ENCODE results near the gene ZFP30.
"Not testable (repeated sequence)": the region's sequence is repeated elsewhere in the genome, so short reads cannot be mapped to it uniquely, and the experiment has no call there.

Gene ZFP30

DNA sequence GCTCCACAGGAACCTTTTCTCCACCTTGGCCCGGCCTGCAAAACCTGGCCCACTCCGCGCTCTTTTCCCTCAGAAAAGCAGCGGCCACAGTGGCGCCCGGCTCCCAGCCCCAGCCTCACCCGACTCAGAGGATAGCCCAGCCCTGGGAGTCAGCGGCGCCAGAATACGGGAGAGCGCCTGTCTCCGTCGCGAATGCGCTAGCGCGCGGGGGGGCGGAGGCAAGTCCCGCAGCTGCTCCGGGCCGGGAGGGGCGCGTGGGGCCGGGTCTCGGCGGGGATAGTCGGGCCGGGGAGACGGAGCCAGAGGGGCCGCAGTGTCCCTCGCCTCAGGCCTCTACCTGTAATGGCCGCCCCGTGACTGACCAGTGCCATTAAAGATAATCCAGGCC is at the start of gene ZFP30:
Gene ZFP30, minus strand, starts transcription at position 165 of the 388 bp plus-strand sequence. CDS start 7,643 bp downstream, outside the sequence.
- peak; percentile 72 for DNase-seq

DNA sequence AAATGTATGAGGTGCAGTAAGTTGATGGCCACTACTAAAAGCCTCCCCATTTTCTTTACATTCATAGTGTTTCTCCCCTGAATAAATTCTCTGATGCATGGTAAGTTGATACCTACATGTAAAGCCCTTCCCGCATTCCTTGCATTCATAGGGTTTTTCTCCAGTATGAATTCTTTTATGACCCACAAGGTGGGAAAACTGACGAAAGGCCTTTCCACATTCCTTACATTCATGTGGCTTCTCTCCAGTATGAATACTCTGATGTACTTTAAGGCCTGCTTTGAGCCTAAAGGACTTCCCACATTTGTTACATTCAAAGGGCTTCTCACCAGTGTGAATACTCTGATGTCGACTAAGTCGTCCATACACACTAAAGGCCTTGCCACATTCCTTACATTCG is 43.8 kb upstream of the ZFP30 start:
- DNase-seq: no peak

DNA sequence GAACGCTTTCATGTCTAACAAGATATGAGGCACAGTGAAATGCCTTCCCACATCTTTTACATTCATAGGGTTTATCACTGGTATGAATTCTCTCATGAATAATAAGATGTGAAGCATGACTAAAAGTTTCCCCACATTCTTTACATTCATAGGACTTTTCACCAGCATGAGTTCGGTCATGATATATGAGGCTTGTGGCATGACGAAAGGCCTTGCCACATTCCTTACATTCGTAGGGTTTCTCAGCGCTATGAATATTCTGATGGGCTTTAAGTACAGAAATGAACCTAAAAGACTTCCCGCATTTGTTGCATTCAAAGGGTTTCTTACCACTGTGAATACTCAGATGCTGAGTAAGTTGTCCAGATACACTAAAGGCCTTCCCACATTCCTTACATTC is 43.0 kb upstream of the ZFP30 start:
- no peak for DNase-seq

DNA sequence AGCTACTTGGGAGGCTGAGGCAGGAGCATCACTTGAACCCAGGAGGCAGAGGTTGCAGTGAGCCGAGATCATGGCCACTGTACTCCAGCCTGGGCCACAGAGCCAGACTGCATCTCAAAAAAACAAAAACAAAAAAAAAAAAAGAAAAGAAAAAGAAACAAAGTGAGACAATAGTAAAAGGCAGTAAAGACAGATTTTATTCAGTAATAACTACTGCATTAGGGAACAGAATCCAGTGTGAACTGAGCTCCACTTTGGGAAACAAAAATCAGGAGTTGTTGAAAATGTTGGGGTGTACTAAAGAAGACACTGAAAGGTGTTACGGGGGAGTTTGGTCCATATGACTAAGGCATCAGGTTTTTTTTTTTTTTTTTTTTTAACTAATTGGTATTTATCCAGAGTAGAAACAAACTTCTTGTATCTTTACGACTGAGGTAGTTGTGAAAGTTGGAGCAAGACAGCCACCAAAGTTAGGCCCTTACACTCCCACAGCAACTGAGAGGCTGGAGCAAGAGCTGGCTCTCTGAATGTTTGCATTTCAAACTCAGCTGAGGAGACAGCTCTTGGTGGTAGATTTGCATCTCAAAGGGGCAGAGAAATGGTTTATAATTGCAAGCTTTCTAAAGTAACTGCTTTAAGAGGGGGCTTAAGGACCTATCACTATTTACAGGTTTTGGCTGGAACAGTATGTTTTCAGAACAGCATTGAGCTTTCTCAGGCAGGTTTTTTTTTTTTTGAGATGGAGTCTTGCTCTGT is 40.1 kb upstream of the ZFP30 start:
- no peak for DNase-seq

DNA sequence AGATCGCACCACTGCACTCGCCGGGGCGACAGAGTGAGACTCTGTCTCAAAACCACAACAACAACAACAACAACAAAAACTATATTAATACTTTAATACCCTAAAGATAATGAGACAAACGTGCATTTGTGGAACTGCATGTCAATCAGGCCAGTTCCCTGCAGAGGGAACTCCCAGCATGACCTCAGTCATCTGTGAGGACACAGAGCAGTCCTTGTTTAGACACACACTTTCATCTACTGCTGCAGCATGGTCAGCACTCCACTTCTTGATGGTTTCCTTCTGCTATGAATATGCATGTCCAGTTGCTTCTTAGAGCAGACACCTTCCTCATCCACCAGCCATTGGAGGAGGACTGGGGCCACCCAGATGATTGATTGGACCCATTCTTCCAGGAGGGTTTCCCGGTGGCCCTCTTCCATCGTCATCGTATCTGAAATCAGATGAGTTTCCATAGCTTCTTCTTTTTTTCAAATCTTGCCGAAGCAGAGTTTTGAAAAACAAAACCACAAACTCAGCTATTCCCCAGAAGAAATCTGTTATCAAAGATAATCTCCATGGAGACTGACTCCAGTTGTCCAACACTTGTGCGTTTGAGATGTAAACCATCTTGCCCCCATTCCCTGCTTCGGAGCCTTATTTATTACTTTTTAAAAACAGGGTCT is 37.8 kb upstream of the ZFP30 start:
- no peak for DNase-seq

DNA sequence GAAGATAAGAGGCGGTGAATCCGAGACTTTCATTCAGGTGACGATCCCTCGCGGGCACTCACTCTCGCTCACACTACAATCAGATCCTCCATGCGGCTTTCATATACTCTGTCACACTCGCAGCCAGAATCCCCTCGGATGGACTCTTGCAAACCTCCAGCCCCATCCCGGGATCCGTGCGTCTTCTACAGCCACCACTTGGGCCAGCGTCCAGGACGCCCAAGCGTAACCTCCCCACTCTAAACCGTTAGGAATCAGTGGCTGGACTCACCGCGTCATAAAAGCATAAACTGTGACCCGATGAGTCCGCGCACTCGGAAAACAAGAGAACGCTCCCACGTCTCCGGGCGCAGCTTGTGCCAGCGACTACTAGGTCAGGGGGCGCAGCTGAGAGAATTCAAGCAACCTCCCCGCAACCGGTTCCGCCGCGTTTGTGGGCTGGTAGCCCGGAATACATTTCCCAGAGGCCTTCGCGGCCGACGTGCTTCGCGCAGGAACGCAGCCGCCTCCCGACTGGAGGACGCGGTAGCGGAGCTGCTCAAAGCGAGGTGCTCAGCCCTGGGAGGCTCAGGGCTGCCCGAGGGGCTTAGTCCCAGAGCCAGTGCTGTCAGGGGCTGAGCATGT is 36.7 kb upstream of the ZFP30 start:
- DNase-seq: peak; percentile 83 to 85

DNA sequence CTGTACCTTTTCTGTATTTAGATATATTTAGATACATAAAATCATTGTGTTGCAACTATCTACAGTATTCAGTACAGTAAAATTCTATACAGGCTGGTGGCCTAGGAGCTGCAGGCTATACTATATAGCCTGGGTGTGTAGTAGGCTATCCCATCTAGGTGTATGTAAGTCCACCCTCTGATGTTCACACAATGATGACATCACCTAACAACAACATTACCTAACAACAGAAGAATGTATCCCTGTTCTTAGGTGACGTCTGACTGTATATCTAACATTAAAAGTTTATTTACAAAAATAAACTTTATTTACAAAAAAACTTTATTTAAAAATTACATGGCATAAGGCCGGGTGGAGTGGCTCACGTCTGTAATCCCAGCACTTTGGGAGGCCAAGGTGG is 28.3 kb upstream of the ZFP30 start:
- no peak for DNase-seq

DNA sequence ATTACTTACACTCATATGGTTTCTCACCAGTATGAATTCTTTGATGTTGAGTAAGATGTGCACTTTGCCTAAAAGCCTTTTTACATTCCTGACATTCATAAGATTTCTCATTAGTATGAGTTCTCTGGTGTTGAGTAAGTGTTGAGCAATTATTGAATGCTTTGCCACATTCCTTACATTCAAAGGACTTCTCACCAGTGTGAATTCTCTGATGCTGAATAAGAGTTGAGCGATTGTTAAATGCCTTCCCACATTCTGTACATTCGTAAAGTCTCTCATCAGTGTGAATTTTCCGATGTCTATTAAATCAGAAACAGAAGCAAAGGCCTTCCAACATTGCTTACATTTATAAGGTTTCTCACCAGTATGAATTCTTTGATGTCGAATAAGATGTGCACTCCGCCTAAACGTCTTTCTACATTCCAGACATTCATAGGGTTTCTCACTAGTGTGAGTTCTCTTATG is 14.2 kb upstream of the ZFP30 start:
- DNase-seq: no peak

DNA sequence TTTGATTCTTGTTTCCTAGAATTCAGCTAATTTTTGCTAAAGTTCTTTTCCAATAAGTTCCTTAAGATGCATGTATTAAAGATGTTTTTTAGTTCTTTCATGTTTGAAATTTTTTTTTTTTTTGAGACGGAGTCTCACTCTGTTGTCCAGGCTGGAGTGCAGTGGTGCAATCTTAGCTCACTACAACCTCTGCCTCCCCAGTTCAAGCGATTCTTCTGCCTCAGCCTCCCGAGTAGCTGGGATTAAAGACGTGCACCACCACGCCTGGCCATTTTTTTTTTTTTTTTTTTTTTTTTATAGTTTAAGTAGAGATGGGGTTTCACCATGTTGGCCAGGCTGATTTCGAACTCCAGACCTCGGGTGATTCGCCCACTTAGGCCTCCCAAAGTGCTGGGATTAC is 1.9 kb upstream of the ZFP30 start:
- not testable (repeated sequence) for DNase-seq

DNA sequence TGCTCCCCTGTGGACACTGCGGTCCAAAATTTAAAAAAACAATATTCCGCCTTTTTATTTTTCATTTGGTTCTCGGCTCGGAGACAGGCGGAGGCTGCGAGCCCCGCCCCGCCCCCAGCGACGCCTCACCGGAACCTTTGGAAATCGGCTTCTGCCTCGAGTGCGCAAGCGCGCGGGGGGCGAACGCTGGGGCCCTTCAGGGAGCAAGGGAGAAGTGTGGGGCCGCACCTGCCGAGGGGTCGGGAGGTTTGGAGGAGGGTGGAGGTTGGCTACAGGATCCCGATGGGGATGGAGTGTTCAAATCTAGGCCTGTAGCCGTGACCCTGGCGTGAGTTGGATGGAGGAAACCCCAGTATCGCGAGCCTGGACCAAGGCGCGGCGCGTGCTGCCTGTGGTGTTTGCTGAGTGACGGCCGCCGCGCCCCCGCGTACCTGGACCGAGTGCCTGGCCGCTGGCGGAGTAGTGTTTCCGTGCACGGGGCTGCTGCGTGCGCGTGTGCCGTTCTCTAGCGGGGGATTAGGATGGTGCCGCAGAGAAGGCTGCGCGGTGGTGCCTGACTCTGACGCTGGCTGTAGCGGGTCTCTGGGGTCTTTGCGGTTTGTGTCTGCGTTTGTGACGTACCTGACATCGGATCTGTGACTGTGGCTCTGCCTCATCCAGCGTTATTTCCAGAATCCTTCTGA is 565 bp upstream of the ZFP30 start:
- DNase-seq: peak; percentile 83 to 84

DNA sequence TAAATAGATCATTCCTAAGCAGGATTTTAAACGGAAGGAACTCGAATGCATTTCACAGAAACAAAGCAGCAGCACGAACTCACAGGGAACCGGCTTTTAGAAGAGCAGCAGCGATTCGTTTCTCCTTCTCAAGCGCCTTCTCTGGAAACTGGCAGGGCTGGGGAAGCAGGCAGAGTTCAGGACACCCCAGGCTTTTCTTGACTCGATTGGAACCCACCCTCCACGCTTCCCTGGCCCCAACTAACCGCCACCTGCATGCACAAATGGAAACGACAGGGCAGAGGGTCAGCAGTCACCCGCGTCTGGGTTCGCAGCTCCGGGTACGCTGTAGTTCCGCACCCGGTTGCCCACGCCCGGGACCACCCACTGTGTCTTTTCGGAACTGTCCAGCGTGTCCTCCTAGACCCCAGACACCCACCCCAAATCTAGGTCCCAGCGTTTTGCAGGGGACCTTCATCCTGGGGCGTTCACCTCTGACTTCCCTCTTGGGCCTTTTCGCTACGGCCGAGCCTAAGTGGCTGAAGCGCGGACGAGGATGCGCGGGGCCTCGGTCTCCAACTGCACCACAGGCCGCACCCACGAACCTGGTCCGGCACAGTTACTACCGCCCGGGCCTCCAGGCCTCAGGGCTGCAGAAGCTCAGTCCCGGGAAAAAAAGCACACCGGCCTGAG is 500 bp downstream of the ZFP30 start:
- peak; percentile 8 to 9 for DNase-seq

DNA sequence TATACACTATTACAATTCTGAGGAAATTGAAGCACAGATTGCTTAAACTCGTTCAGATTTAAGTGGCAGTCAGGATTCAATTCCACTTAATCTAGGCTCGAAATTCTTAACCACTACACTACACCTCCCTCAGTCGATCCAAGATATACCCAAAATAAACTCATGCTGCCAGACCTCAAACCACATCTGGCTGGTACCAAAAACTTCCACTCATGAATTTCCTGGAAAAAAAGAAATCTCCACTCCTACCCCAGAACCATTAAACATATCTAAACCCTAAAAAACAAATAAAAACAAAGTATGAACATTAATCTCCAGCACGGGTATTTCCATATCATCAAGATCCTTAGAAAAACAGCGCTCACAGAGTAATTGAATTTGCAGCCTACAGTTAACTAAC is 1.1 kb downstream of the ZFP30 start:
- DNase-seq: no peak

DNA sequence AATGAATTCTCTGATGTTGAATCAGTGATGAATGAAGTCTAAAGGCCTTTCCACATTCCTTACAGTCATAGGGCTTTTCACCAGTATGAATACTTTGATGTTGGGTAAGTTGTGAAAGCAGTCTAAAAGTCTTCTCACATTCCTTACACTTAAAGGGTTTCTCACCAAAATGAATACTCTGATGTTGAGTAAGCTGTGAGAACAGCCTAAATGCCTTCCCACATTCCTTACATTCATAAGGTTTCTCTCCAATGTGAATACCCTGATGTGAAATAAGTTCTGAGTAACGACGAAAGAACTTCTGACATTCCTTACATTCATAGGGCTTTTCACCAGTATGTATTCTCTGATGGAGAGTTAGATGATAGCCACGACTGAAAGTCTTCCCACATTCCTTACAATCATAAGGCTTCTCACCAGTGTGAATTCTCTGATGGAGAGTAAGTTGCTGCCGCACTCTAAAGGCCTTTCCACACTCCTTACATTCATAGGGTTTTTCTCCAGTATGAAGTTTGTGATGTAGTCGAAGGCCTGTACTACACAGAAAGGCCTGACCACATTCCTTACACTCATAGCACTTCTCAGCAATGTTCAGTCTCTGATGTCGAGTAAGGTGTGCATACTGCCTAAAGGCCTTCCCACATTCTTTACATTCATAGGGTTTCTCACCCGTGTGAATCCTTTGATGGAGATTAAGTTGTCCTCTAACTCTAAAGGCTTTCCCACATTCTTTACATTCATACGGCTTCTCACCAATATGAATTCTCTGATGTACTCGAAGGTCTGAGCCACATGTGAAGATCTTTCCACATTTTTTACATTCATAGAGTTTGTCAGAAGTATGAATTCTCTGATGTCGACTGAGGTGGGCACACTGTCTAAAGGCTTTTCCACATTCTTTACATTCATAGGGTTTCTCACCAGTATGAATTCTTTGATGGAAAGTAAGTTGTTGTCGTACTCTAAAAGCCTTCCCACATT is 19.9 kb downstream of the ZFP30 start:
- DNase-seq: no peak

DNA sequence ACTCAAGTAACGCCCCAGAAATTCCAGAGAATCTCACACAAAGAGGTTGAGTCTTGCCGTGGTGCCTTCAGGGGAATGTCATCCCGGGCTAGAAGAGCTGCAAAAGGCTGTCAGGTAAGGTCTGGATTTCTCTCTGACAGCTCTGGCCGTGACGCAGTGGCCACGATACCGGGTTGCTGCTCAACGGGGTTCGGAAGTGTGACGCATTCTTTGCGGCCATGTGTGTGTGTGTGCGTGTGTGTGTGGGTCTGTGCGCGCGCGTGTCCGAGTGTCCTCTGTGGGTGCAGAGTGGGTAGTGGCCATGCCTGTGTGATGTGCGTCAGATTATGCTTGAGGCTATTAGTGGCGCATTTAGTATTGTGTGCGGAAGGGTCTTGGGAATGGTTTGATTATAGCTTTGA is 60.3 kb downstream of the ZFP30 start:
- DNase-seq: peak; percentile 79 to 81

DNA sequence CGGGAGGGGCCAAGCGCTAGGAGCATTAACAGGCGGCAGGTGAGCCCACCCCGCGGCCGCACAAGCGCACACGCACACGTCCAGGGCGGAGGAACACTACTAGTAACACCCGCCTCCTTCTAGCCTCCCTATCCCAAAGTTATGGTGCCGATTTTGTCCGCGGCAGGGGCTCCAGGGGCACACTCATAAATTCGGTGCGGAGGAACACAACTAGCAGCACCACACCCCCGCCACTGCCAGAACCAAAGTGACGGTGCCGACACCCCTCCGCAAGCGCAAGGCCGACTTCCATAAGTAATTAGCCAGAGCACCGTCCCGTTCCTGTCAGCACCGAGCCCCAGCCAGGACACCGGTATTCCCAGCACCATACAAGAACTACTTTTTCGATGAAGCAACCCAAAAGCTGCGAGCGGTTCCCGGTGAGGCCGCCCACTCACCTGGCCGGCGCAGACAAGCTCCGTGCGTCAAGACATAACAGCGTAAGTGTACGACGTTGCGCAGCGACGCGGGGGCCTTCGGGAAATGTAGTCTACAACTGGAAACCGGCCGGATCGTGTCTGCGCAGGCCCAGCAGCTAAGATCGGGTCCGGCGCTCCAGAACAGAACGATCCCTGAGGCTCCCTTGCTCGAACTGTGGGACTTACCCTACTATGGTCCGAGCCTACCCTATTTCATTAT is 60.8 kb downstream of the ZFP30 start, which contains the start of the genes ZNF540 and ZNF571:
Gene ZNF540, plus strand, starts transcription at position 573 of the 678 bp plus-strand sequence. CDS start 3,572 bp downstream, outside the sequence.
Gene ZNF571, minus strand, starts transcription at position 489 of the 678 bp plus-strand sequence. CDS start 8,116 bp downstream, outside the sequence.
- DNase-seq: peak; percentile 93

DNA sequence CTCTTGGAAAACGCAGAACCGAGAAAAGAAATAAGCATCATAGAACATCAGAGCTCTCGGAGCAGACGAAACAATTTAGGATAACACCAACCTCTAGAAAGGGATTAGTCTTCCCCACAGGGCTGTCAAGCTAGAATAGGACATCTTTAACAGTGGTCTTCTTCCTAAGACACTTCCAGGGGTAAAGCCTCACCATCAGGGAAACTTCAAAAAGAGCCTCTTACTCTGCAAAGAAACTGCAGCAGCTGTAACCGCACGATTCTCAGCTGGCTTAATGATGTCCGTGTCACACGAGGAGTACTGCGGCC is 61.3 kb downstream of the ZFP30 start:
- no peak for DNase-seq

DNA sequence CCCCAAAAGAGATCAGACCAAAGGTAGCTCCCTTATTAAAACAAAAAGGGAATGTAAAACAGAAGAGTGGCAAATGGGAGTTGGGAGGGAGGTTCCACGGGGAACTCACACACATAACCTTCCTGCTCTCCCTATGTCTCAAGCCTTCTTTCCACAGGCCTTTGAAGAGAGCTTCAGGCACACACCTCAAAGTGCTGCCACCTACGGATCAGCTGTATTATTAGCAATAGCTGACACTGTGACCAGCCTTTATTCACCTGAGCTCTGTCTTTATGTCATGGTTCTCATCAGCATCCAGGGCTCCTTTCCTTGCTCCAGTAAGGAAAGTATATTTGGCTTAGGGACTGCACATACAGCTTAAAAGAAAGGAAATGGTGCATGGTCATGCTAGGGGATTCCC is 71.9 kb downstream of the ZFP30 start:
- no peak for DNase-seq

DNA sequence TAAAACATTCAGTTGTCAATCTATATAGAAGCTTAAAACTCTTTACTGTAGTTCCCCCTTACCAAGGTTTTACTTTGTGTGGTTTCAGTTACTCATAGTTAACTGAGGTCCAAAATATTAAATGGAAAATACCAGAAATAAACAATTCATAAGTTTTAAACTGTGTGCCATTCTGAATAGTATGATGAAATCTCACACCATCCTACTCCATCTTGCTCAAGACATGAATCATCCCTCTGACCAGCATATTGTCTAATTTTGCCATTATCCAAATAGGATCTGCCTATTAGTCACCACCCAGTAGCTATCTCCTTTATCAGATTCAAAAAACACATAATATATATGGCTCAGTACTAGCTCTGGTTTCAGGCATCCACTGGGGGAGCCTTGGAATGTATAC is 83.1 kb downstream of the ZFP30 start:
- no peak for DNase-seq

DNA sequence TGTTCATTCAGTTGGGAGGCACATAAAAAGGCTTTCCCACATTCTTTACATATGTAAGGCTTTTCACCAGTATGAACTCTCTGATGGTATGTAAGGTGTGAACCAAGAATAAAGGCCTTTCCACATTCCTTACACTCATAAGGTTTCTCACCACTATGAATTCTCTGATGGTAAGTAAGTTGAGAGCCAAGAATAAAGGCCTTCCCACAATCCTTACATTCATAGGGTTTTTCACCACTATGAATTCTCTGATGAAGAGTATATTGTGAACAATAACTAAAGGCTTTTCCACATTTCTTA is 89.9 kb downstream of the ZFP30 start:
- no peak for DNase-seq

DNA sequence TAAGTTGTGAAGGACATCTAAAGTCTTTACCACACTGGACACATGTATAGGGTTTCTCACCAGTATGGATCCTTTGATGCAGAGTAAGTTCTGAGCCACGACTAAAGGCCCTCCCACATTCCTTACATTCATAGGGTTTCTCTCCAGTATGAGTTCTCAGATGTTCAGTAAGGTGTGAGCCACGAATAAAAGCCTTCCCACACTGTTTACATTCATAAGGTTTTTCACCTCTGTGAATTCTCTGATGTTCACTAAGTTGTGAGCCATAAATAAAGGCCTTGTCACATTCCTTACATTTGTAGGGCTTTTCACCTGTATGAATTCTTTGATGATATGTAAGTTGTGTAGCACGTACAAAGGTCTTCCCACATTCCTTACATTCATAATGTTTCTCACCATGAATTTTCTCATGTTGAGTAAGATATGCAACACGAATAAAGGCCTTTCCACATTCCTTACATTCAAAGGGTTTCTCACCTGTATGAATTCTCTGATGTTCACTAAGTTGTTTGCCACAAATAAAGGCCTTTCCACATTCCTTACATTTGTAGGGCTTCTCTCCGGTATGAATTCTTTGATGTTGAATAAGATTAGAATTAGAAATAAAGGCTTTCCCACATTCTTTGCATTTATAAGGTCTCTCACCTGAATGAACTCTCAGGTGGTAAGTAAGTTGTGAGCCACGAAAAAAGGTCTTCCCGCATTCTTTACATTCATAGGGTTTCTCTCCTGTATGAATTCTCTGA is 90.5 kb downstream of the ZFP30 start:
- no peak for DNase-seq
